Activated T-cell treated with anti-CD3 and anti-CD28 coated beads, Interleukin-2, amount 50 U/mL, for 24 hours (primary cell): Measurements from ENCODE around the gene MSI2.
"Not testable (repeated sequence)": the region's sequence is repeated elsewhere in the genome, so short reads cannot be mapped to it uniquely, and the experiment has no call there.

Source experiments
- DNase-seq: peaks from one replicate; pipeline ENCODE4 v3.0.0-alpha.2; 2020
- H3K27ac Mint-ChIP-seq: 2 replicates; pipeline ENCODE4 v1.8.0; 2020; ENCODE audit warnings: mild to moderate bottlenecking, mixed read lengths
- H3K27me3 Mint-ChIP-seq: 2 replicates; pipeline ENCODE4 v1.8.0; 2020; ENCODE audit warnings: mixed read lengths
- H3K36me3 Mint-ChIP-seq: 2 replicates; pipeline ENCODE4 v1.8.0; 2020; ENCODE audit warnings: low read depth, mixed read lengths
- H3K4me1 Mint-ChIP-seq: 2 replicates; pipeline ENCODE4 v1.8.0; 2020; ENCODE audit warnings: low read depth, mixed read lengths
- H3K4me3 Mint-ChIP-seq: 2 replicates; pipeline ENCODE4 v1.8.0; 2020; ENCODE audit warnings: mild to moderate bottlenecking, moderate library complexity, mixed read lengths
- H3K9me3 Mint-ChIP-seq: 2 replicates; pipeline ENCODE4 v1.8.0; 2020; ENCODE audit warnings: mixed read lengths

Gene MSI2

DNA sequence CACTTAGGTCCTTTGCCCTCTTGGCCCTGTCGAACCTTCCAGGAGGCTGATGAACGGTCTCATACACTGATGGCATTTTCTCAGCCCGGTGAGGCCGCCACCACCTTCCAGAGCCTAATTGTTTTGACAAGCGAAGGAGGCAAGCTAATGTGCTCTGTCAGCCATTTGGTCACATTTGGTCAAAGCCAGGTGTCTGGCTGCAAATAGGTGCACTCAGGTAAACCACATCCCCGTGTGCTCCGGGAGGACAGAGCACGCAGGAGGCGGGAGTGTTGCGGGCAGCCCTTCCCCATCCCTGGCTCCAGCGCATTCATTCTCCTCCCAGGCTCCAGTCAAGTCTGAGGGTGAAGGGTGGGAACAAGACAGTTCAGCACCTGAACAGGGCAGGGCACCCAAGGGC, 240.1 kb downstream of the MSI2 start:
- Mint-ChIP-seq H3K4me1 (peaks cover 53% of the 10 kb centered on the region), H3K4me3 (no peak overlapping the region), H3K9me3 (no peaks in the 10 kb centered on the region), H3K27me3 (no peaks in the 10 kb centered on the region), H3K36me3 (peaks cover 2% of the 10 kb centered on the region), H3K27ac (no peak overlapping the region)
- no peak for DNase-seq

GRCh38 chr17:57498443-57498842, 242.1 kb downstream of the MSI2 start:
- H3K9me3 Mint-ChIP-seq, result no peaks in the 10 kb centered on the region
- H3K27ac Mint-ChIP-seq, result no peak overlapping the region
- peaks cover 48% of the 10 kb centered on the region for H3K4me1 Mint-ChIP-seq
- H3K36me3 Mint-ChIP-seq, result peaks cover 2% of the 10 kb centered on the region
- H3K27me3 Mint-ChIP-seq, result no peaks in the 10 kb centered on the region
- DNase-seq, result no peak
- H3K4me3 Mint-ChIP-seq, result peak overlapping the region; percentile 3

DNA sequence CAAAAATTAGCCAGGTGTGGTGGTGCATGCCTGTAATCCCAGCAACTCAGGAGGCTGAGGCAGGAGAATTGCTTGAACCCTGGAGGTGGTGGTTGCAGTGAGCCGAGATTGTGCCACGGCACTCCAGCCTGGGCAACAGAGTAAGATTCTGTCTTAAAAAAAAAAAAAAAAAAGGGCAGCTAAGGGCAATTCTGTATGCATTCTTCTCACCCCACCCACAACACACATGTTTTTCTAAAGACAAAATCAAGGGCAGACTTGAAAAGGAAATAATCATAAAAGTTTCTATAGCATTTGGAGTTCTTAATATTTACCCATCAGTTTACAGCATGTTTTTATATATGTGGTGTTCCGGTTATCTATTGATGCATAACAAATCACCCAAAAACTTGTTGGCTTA, 242.9 kb downstream of the MSI2 start:
- not testable (repeated sequence) for H3K9me3 Mint-ChIP-seq, H3K36me3 Mint-ChIP-seq, H3K27me3 Mint-ChIP-seq, H3K4me3 Mint-ChIP-seq, DNase-seq
- Mint-ChIP-seq H3K4me1 (peaks cover 49% of the 10 kb centered on the region), H3K27ac (peak overlapping the region; percentile 62)

DNA sequence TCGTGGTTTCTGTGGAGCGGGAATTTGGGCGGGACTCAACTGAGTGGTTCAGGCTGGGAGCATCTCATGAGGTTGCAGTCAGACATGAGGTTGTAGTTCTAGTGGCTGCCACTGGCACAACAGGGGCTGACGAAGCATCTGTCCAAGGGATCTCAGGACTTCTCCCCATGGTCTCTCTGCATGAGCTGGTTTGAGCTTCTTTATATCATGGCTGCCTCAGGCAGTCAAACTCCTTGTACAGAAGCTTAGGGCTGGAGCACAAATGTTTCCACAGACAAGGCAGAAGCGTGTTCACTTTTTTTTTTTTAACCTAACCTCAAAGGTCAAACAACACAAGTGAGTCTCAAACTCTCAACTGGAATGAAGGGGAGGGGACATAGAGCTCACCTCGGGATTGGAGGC, 243.3 kb downstream of the MSI2 start:
- peaks cover 50% of the 10 kb centered on the region for H3K4me1 Mint-ChIP-seq
- H3K27ac Mint-ChIP-seq, result peak overlapping the region; percentile 62
- no peaks in the 10 kb centered on the region for H3K9me3 Mint-ChIP-seq

DNA sequence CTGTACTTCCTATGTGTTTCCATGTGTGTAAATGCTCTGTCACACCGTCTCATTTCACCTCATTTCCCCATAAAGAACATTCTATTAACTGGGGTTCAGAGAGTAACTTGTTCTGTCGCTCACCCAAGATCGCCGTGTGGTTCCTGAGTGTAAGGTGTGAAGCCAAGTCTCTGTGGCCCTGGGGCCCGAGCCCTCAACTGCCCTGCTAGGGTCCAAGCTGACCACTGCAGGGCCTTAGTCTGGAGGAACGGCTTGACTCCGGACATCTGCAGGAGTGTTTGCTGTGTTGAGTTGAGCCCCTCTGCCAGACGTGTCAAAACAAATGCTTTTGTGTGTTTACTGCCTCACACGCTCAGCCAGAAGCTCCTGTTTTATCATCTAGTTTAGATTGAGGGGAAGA, 244.7 kb downstream of the MSI2 start:
- DNase-seq, result no peak
- Mint-ChIP-seq H3K4me1 (peaks cover 42% of the 10 kb centered on the region), H3K36me3 (peaks cover 2% of the 10 kb centered on the region), H3K4me3 (no peak overlapping the region), H3K27me3 (no peaks in the 10 kb centered on the region), H3K27ac (no peak overlapping the region), H3K9me3 (no peaks in the 10 kb centered on the region)

More for the DNA sequence above, 243.3 kb downstream of the MSI2 start:
- DNase-seq, result no peak
- Mint-ChIP-seq H3K4me3 (no peak overlapping the region), H3K36me3 (peaks cover 2% of the 10 kb centered on the region), H3K27me3 (no peaks in the 10 kb centered on the region)

DNA sequence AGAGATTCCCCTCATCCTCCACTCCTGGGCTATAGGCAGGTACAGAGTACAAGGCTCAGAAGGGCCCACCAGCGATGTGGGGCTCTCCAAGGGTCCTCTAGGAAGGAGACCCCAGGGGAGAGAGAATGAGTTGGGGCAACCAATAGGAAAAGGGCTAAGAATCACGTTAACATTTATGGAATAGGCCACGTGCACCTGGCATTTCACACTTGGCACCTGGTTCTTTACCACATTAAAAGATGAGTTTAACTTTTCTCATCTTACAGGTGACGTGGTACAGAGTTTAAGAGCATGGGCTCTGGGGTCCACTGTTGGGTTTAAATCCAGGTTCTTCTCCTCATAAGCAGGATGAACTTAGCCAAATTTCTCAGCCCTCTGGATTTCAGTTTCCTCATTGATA, 245.7 kb downstream of the MSI2 start:
- no peak for DNase-seq
- peaks cover 35% of the 10 kb centered on the region for H3K4me1 Mint-ChIP-seq
- H3K9me3 Mint-ChIP-seq, result no peaks in the 10 kb centered on the region
- peaks cover 2% of the 10 kb centered on the region for H3K36me3 Mint-ChIP-seq
- H3K27me3 Mint-ChIP-seq, result no peaks in the 10 kb centered on the region
- H3K27ac Mint-ChIP-seq, result no peak overlapping the region
- no peak overlapping the region for H3K4me3 Mint-ChIP-seq

GRCh38 chr17:57502811-57503241, 246.5 kb downstream of the MSI2 start:
- no peak overlapping the region for H3K27ac Mint-ChIP-seq
- peaks cover 30% of the 10 kb centered on the region for H3K4me1 Mint-ChIP-seq
- H3K27me3 Mint-ChIP-seq, result no peaks in the 10 kb centered on the region
- H3K36me3 Mint-ChIP-seq, result peaks cover 2% of the 10 kb centered on the region
- no peaks in the 10 kb centered on the region for H3K9me3 Mint-ChIP-seq
- no peak for DNase-seq
- H3K4me3 Mint-ChIP-seq, result no peak overlapping the region

- no peaks in the 10 kb centered on the region for H3K9me3 Mint-ChIP-seq
- DNase-seq, result no peak
- H3K36me3 Mint-ChIP-seq, result peaks cover 2% of the 10 kb centered on the region
- H3K27me3 Mint-ChIP-seq, result no peaks in the 10 kb centered on the region
- peaks cover 20% of the 10 kb centered on the region for H3K4me1 Mint-ChIP-seq
- no peak overlapping the region for H3K27ac Mint-ChIP-seq
- no peak overlapping the region for H3K4me3 Mint-ChIP-seq
Measured at GRCh38 chr17:57504208-57504607, 247.9 kb downstream of the MSI2 start.

DNA sequence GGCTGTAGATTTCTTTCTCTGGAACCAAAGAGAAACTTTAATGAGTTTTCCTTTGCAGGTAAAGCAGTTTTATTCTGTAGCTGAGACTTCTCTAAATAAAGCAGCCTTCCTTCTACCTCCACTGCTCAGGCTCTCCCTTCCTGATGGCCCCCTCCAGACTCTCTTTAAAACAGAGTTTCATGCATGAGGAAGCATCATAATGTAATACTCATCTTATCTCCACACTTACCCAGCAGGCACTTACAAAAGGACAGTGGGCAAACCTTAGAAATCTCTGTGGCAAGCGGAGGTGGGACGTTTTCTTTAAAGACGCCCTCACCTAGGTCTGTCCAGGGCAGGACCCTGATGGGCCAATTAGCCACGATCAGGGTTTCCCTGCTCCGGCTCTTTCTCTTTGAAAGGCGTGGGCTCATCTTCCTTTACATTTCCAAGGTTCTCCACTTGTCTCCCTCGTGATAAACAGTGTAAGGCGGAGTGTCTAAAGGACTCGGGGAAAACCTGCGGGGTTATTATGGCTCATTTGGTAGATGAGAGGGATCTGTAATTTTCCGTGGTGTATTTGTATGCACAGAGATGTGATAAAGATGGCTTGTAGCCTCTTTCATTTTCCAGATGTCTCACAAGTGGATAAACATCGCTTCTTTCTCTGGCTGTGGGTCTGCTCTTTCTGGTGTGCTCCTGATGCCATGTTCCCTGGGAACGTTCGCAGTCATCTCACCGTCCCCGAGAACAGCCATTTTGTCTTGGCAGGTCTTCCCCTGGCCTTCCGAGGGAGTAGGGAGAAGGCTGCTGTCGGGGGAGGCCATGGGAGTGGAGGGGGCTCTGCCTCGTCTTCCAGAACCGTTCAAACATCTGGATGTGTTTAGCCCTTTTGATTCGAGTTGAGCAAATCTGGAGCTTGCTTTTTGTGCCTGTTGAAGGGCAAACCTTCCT, 249.8 kb downstream of the MSI2 start:
- Mint-ChIP-seq H3K4me1 (peaks cover 13% of the 10 kb centered on the region), H3K36me3 (no peaks in the 10 kb centered on the region), H3K9me3 (no peaks in the 10 kb centered on the region), H3K4me3 (no peak overlapping the region), H3K27me3 (no peaks in the 10 kb centered on the region), H3K27ac (no peak overlapping the region)
- no peak for DNase-seq

DNA sequence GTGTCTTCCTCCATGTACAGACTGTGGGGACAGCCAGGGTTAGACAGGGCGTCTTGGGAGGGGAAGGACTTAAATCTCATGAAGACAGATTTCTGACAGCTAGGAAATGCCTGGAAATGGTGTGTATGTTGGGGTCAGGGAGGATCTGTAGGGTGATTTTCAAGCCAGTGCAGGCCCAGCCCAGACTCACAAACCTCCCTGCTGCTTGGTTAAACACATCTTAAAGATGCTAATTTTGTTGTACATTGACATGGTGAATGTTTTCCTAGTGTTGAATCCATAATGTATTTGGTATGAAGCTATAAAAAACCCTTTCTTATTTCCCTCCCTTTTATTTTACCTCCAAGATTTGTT, 250.4 kb downstream of the MSI2 start:
- no peaks in the 10 kb centered on the region for H3K27me3 Mint-ChIP-seq
- DNase-seq, result no peak
- H3K36me3 Mint-ChIP-seq, result no peaks in the 10 kb centered on the region
- H3K4me1 Mint-ChIP-seq, result peaks cover 8% of the 10 kb centered on the region
- no peak overlapping the region for H3K27ac Mint-ChIP-seq
- H3K4me3 Mint-ChIP-seq, result no peak overlapping the region
- no peaks in the 10 kb centered on the region for H3K9me3 Mint-ChIP-seq

DNA sequence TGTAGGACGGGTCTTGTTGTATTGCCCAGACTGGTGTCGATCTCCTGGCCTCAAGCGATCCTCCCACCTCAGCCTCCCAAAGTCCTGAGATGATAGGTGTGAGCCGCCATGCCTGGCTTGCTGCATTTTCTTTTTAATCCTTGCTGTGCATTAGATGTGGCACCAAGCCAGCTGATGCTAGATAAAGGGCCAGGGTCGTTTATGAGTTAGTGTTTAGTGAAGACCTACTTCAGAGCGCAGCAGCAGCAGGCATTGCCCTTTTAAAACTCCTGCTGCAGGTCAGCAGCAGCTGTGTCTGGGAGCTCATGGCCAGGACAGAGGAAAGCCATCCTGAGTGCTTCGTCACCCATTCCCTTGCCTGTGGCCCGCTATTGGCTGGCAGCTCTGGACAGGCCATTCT, 251.5 kb downstream of the MSI2 start:
- Mint-ChIP-seq H3K4me3 (no peak overlapping the region), H3K27me3 (no peaks in the 10 kb centered on the region), H3K27ac (no peak overlapping the region), H3K36me3 (no peaks in the 10 kb centered on the region), H3K4me1 (peaks cover 12% of the 10 kb centered on the region), H3K9me3 (no peaks in the 10 kb centered on the region)
- DNase-seq, result no peak

- Mint-ChIP-seq H3K4me1 (peaks cover 14% of the 10 kb centered on the region), H3K27me3 (no peaks in the 10 kb centered on the region)
Measured at GRCh38 chr17:57508671-57509070, 252.3 kb downstream of the MSI2 start.

DNA sequence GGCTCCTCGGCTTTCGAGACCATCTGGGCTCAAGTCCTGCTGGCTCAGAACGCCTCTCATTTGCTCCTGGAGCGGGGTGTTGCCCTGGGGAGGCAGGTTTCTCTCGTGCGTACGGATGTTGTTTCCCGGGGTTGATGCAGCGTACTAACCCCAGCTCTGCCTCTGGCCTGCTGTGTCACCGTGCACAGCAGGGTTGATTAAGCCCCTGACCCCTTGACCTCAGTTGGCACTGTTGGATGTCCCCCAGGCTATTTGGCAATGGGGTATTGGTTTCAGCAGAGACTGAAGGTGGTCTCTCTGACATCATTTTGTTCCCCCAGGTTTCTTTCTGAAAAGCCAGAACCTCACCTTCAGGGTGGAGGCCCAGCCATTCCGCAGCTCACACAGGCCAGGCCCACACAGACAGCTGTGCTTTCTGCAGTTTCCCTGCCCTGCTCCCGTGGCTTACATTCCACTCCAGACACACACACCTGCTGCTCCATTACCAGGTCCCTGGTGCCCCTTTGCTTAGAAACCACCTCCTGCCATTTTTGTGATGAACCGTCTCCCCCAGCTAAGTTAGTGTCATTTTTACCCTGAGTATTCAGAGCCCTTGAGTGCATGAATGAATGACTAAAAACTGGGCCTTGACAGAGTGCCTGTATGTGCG, 255.3 kb downstream of the MSI2 start:
- Mint-ChIP-seq H3K4me1 (peaks cover 27% of the 10 kb centered on the region), H3K27ac (no peak overlapping the region), H3K27me3 (no peaks in the 10 kb centered on the region), H3K9me3 (no peaks in the 10 kb centered on the region), H3K4me3 (no peak overlapping the region), H3K36me3 (no peaks in the 10 kb centered on the region)
- no peak for DNase-seq

More at GRCh38 chr17:57508671-57509070, 252.3 kb downstream of the MSI2 start:
- Mint-ChIP-seq H3K36me3 (no peaks in the 10 kb centered on the region), H3K4me3 (no peak overlapping the region), H3K9me3 (no peaks in the 10 kb centered on the region), H3K27ac (peak overlapping the region; percentile 7)
- no peak for DNase-seq

DNA sequence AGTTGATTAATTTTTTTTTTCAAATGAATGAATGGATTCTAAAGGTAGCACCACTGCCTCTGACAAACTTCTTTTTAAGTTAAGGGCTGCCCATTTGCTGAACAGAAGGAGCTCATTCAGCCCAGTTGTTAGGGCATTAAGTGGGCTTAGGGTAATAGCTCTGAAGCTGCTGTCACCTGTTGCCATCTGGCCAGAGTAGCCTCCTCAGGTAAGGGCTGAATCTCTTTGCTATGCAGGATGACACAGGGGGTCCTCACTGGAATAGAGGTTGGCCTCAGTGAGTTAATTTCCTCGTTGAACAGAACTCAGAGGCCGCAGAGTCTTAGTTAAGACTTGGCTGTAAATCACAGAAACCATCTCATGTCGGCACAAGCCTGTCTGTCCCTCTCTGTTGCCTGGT, 255.9 kb downstream of the MSI2 start:
- Mint-ChIP-seq H3K4me1 (peaks cover 28% of the 10 kb centered on the region), H3K27ac (no peak overlapping the region), H3K36me3 (no peaks in the 10 kb centered on the region), H3K9me3 (no peaks in the 10 kb centered on the region), H3K4me3 (no peak overlapping the region), H3K27me3 (no peaks in the 10 kb centered on the region)
- DNase-seq, result no peak

GRCh38 chr17:57512691-57513090, 256.4 kb downstream of the MSI2 start:
- Mint-ChIP-seq H3K4me3 (no peak overlapping the region), H3K27ac (no peak overlapping the region), H3K4me1 (peaks cover 28% of the 10 kb centered on the region), H3K36me3 (no peaks in the 10 kb centered on the region), H3K27me3 (no peaks in the 10 kb centered on the region), H3K9me3 (no peaks in the 10 kb centered on the region)
- no peak for DNase-seq
